Measurements from ENCODE around the gene IQCH. TPM values are rescaled to one million over a fixed set of nuclear protein-coding genes. Genes with fewer than 3 reads are reported as not detected.

IQCH gene
- total and polyA plus RNA-seq, 2 experiments from 2014 or later: 1.7 to 4.6 TPM

- Histone ChIP-seq H3K79me2 (replicated peaks; ENCODE audit: insufficient read depth) (no peaks in the 10 kb centered on the region), H3K27me3 (ENCODE audit: insufficient read depth) (no peaks in the 10 kb centered on the region), H3K36me3 (ENCODE audit: insufficient read depth) (no peaks in the 10 kb centered on the region), H4K20me1 (replicated peaks; ENCODE audit: insufficient read depth) (no peaks in the 10 kb centered on the region), H3F3A (replicated peaks; ENCODE audit: low read depth) (no peaks in the 10 kb centered on the region), H2AFZ (no peak overlapping the region), H3K9me2 (ENCODE audit: insufficient read depth) (no peaks in the 10 kb centered on the region), H3K4me2 (no peak overlapping the region), H3K4me3 (no peak overlapping the region), H3K4me1 (ENCODE audit: insufficient read depth) (no peaks in the 10 kb centered on the region), H3K27ac (ENCODE audit: low read depth) (no peak overlapping the region)
- H3K9me3 Mint-ChIP-seq: no peaks in the 10 kb centered on the region
- no peak for ATAC-seq
- H3K4me1 Mint-ChIP-seq: no peaks in the 10 kb centered on the region
- no peaks in the 10 kb centered on the region for H3K36me3 Mint-ChIP-seq (ENCODE audit: low read depth)
- DNase-seq (ENCODE audit: low spot score): no peak
- H3K27ac Mint-ChIP-seq: no peak overlapping the region
- TF ChIP-seq CTCF (conservative IDR thresholded peaks at IDR 0.05; ENCODE audit: low read depth in 2 of 2): peak; percentile 47 to 49
- TF ChIP-seq ZNF114 (CRISPR knock-in tag; IDR thresholded peaks at IDR 0.05): no peak
- TF ChIP-seq JUNB (IDR thresholded peaks at IDR 0.05; ENCODE audit: unreplicated experiment): no peak
- TF ChIP-seq STAT1 (IDR thresholded peaks at IDR 0.05; ENCODE audit: unreplicated experiment): no peak
- TF ChIP-seq NANOG (IDR thresholded peaks at IDR 0.05; ENCODE audit: borderline replicate concordance): no peak
- TF ChIP-seq EZH2 (IDR thresholded peaks at IDR 0.05; ENCODE audit: low read depth, unreplicated experiment): no peak
- H3K27me3 Mint-ChIP-seq (ENCODE audit: insufficient read depth, low read depth, poor library complexity): no peaks in the 10 kb centered on the region
- no peak overlapping the region for H3K4me3 Mint-ChIP-seq
Observed at GRCh38 chr15:67383899-67384298, 129.3 kb downstream of the IQCH start.

GRCh38 chr15:67384761-67385160, 130.2 kb downstream of the IQCH start:
- no peaks in the 10 kb centered on the region for H3K27me3 ChIP-seq (ENCODE audit: insufficient read depth)
- H3K27me3 Mint-ChIP-seq (ENCODE audit: insufficient read depth, low read depth, poor library complexity): no peaks in the 10 kb centered on the region
- no peaks in the 10 kb centered on the region for H3K36me3 Mint-ChIP-seq (ENCODE audit: low read depth)
- TF ChIP-seq REST (IDR thresholded peaks at IDR 0.05; ENCODE audit: unreplicated experiment) (no peak), JUNB (IDR thresholded peaks at IDR 0.05; ENCODE audit: unreplicated experiment) (no peak), CREB1 (CRISPR knock-in tag; IDR thresholded peaks at IDR 0.05; ENCODE audit: low read depth) (no peak), EZH2phosphoT487 (IDR thresholded peaks at IDR 0.05; ENCODE audit: unreplicated experiment) (no peak), ETS1 (IDR thresholded peaks at IDR 0.05) (no peak), ZNF331 (CRISPR knock-in tag; IDR thresholded peaks at IDR 0.05; ENCODE audit: low read depth) (no peak), NANOG (IDR thresholded peaks at IDR 0.05; ENCODE audit: borderline replicate concordance) (no peak), POLR2AphosphoS5 (IDR thresholded peaks at IDR 0.05; ENCODE audit: low read depth) (no peak), CTCF (conservative IDR thresholded peaks at IDR 0.05; ENCODE audit: low read depth in 2 of 2) (no peak), STAT1 (IDR thresholded peaks at IDR 0.05; ENCODE audit: unreplicated experiment) (no peak), EZH2 (IDR thresholded peaks at IDR 0.05; ENCODE audit: low read depth, unreplicated experiment) (no peak), ZNF114 (CRISPR knock-in tag; IDR thresholded peaks at IDR 0.05) (no peak)

More at GRCh38 chr15:67384761-67385160, 130.2 kb downstream of the IQCH start:
- ATAC-seq: no peak
- Mint-ChIP-seq H3K4me3 (no peak overlapping the region), H3K9me3 (no peaks in the 10 kb centered on the region), H3K4me1 (no peaks in the 10 kb centered on the region), H3K27ac (no peak overlapping the region)
- H3K36me3 ChIP-seq (ENCODE audit: insufficient read depth): no peaks in the 10 kb centered on the region
- H2AFZ ChIP-seq: no peak overlapping the region
- H3F3A ChIP-seq (replicated peaks; ENCODE audit: low read depth): no peaks in the 10 kb centered on the region
- H3K4me1 ChIP-seq (ENCODE audit: insufficient read depth): no peaks in the 10 kb centered on the region
- H3K27ac ChIP-seq (ENCODE audit: low read depth): no peak overlapping the region
- no peak for DNase-seq (ENCODE audit: low spot score)
- H3K9me2 ChIP-seq (ENCODE audit: insufficient read depth): no peaks in the 10 kb centered on the region
- no peak overlapping the region for H3K4me2 ChIP-seq
- H4K20me1 ChIP-seq (replicated peaks; ENCODE audit: insufficient read depth): no peaks in the 10 kb centered on the region
- H3K4me3 ChIP-seq: no peak overlapping the region
- H3K79me2 ChIP-seq (replicated peaks; ENCODE audit: insufficient read depth): no peaks in the 10 kb centered on the region
